K562 (cell line): Measurements from ENCODE around the gene FAM174B. TPM values are rescaled to one million over a fixed set of nuclear protein-coding genes. Genes with fewer than 3 reads are reported as not detected.

ENCODE experiments used
- polyA plus RNA-seq, 8 experiments: library from polyadenylated mRNA; depleted of rRNA in 4 of 8; stranded (reverse) in 5 of 8; unstranded in 3 of 8; fragments of >200 nt; fragmentation: Nextera tagmentation in 2 of 8; fragmentation: Illumina TruSeq in 1 of 8; extraction: Ambion mirVana in 2 of 8; extraction: Trizol in 1 of 8; gene quantifications; 2 replicates each; pipeline versions ENCODE4 v1.2.1 to v1.2.3, GENCODE V29; 2011 to 2014; ENCODE audit warnings: inconsistent platforms in 1 of 8, missing spikeins in 1 of 8
- total RNA-seq, 7 experiments: library from RNA; depleted of rRNA in 6 of 7; stranded (reverse); fragments of >200 nt in 6 of 7; fragmentation: Illumina TruSeq in 2 of 7; extraction: Trizol in 2 of 7; gene quantifications; 2 replicates each; pipeline versions ENCODE4 v1.2.1 to v1.2.3, GENCODE V29; 2011 to 2021; ENCODE audit warnings: low replicate concordance in 1 of 7

The FAM174B gene
- total and polyA plus RNA-seq, 9 of the 15 experiments (the other 6 are each of a cell fraction or from before 2014, with no cell fraction given) = 0.39 to 2.7 (median 1.9) TPM; not detected in 1

Other genes with a start within 250 kb of the FAM174B start
- 38.9 and 47.3 TPM in 2 replicates for gene CHD2, start 244.5 kb upstream of the FAM174B start, total RNA-seq (2014; rRNA removed)
- gene CHD2, start 244.5 kb upstream of the FAM174B start, total RNA-seq (2014; rRNA removed; fragmentation: Illumina TruSeq; extraction: Trizol) = 59.0 and 66.0 TPM in 2 replicates
- gene CHD2, start 244.5 kb upstream of the FAM174B start, total RNA-seq (2015; rRNA removed; fragmentation: Illumina TruSeq; extraction: Trizol) = 45.5 and 49.7 TPM in 2 replicates
- gene CHD2, start 244.5 kb upstream of the FAM174B start, total RNA-seq (2021) = 57.8 and 61.9 TPM in 2 replicates
- gene CHD2, start 244.5 kb upstream of the FAM174B start, polyA plus RNA-seq (2011; rRNA removed) = 56.2 and 63.4 TPM in 2 replicates
- gene CHD2, start 244.5 kb upstream of the FAM174B start, polyA plus RNA-seq (2014; fragmentation: Illumina TruSeq; extraction: Trizol) = 57.6 and 70.8 TPM in 2 replicates
- gene CHD2, start 244.5 kb upstream of the FAM174B start, polyA plus RNA-seq (2014; fragmentation: Nextera tagmentation; extraction: Ambion mirVana) = 10 to 100 TPM; 50.0 to 53.6 TPM
- gene CHD2, start 244.5 kb upstream of the FAM174B start, polyA plus RNA-seq (2014; rRNA removed) = 55.3 and 61.3 TPM in 2 replicates